Measurements from ENCODE around the gene GARNL3.

GARNL3 gene

DNA sequence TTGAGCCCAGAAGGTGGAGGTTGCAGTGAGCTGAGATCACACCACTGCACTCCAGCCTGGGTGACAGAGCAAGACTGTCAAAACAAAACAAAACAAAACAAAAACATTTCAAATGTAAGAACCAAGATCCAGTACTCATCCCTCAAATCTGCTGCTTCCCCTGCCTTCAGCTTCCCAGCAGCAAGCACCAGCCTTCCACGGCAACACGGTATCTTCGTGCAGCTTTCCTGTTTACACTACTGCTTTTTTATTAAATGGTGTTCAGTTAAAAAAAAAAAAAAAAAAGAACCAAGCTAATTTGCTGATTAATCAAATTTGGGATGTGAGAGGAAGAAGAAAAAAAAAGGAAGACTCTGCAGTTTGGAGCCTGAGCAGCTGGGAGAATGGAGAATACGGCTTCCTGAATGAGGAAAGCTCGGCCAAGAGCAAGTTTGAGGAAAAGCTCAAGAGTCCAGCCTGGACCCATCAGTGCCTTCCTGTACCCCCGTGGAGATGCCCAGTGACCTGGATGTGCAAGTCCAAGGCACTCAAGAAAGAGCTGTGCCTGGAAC lies 104.4 kb downstream of the GARNL3 start:
- Histone ChIP-seq H3K27me3 (ENCODE audit: control insufficient read depth in 1 of 2, insufficient read depth in 2 of 2, low read length in 2 of 2) (no peaks in the 10 kb centered on the region), H3K36me3 (ENCODE audit: control insufficient read depth in 2 of 2, insufficient read depth in 2 of 2, low read length in 2 of 2) (peaks cover 0 to 8% of the 10 kb centered on the region in 2 donors), H3K4me3 (ENCODE audit: low read length in 2 of 2) (no peak overlapping the region), H3K9ac (ENCODE audit: low read length in 2 of 2) (no peak overlapping the region), H3K27ac (ENCODE audit: low read length) (no peak overlapping the region), H3K9me3 (ENCODE audit: control insufficient read depth in 2 of 2, low read length in 2 of 2) (no peaks in the 10 kb centered on the region), H3K4me1 (ENCODE audit: control insufficient read depth, insufficient read depth, low read length) (no peaks in the 10 kb centered on the region)

DNA sequence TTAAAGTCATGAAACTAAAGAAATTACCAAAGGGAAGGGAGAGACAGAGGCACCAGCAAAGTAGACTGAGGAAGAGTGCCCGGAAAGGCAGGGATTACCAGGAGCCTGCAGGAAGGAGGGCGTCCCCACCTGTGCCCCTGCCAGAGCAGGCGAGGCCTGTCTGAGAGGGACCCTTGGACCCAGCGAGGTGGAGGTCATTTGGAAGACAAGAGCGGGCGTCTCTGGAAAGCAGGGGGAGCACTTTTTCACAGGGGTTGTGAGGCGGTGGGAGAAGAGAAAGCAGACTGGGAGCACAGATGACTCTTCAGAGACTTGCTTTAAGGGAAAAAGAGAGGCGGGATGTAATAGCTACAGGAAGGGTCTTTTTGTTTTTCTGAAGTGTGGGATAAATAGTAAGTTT lies 104.9 kb downstream of the GARNL3 start:
- Histone ChIP-seq H3K36me3 (ENCODE audit: control insufficient read depth in 2 of 2, insufficient read depth in 2 of 2, low read length in 2 of 2) (peaks cover 0 to 8% of the 10 kb centered on the region in 2 donors), H3K27me3 (ENCODE audit: control insufficient read depth in 1 of 2, insufficient read depth in 2 of 2, low read length in 2 of 2) (no peaks in the 10 kb centered on the region)

GRCh38 chr9:127370147-127370579 lies 105.6 kb downstream of the GARNL3 start:
- H3K4me3 ChIP-seq (ENCODE audit: low read length in 2 of 2) = no peak overlapping the region
- H3K27ac ChIP-seq (ENCODE audit: low read length) = no peak overlapping the region
- no peak overlapping the region for H3K9ac ChIP-seq (ENCODE audit: low read length in 2 of 2)
- H3K9me3 ChIP-seq (ENCODE audit: control insufficient read depth in 2 of 2, low read length in 2 of 2) = no peaks in the 10 kb centered on the region
- H3K36me3 ChIP-seq (ENCODE audit: control insufficient read depth in 2 of 2, insufficient read depth in 2 of 2, low read length in 2 of 2) = peaks cover 0 to 6% of the 10 kb centered on the region in 2 donors
- H3K4me1 ChIP-seq (ENCODE audit: control insufficient read depth, insufficient read depth, low read length) = no peaks in the 10 kb centered on the region
- H3K27me3 ChIP-seq (ENCODE audit: control insufficient read depth in 1 of 2, insufficient read depth in 2 of 2, low read length in 2 of 2) = no peaks in the 10 kb centered on the region

More for the DNA sequence above, 104.9 kb downstream of the GARNL3 start:
- Histone ChIP-seq H3K9me3 (ENCODE audit: control insufficient read depth in 2 of 2, low read length in 2 of 2) (no peaks in the 10 kb centered on the region), H3K9ac (ENCODE audit: low read length in 2 of 2) (no peak overlapping the region), H3K4me1 (ENCODE audit: control insufficient read depth, insufficient read depth, low read length) (no peaks in the 10 kb centered on the region), H3K4me3 (ENCODE audit: low read length in 2 of 2) (no peak overlapping the region), H3K27ac (ENCODE audit: low read length) (no peak overlapping the region)

- H3K9ac ChIP-seq (ENCODE audit: low read length in 2 of 2) = no peak overlapping the region
- no peak overlapping the region for H3K4me3 ChIP-seq (ENCODE audit: low read length in 2 of 2)
- H3K4me1 ChIP-seq (ENCODE audit: control insufficient read depth, insufficient read depth, low read length) = no peaks in the 10 kb centered on the region
- no peaks in the 10 kb centered on the region for H3K27me3 ChIP-seq (ENCODE audit: control insufficient read depth in 1 of 2, insufficient read depth in 2 of 2, low read length in 2 of 2)
- no peak overlapping the region for H3K27ac ChIP-seq (ENCODE audit: low read length)
- peaks cover 0 to 3% of the 10 kb centered on the region in 2 donors for H3K36me3 ChIP-seq (ENCODE audit: control insufficient read depth in 2 of 2, insufficient read depth in 2 of 2, low read length in 2 of 2)
- no peaks in the 10 kb centered on the region for H3K9me3 ChIP-seq (ENCODE audit: control insufficient read depth in 2 of 2, low read length in 2 of 2)
Observed at GRCh38 chr9:127370672-127371648, 106.4 kb downstream of the GARNL3 start.

- no peak overlapping the region for H3K4me3 ChIP-seq (ENCODE audit: low read length in 2 of 2)
- H3K4me1 ChIP-seq (ENCODE audit: control insufficient read depth, insufficient read depth, low read length) = no peaks in the 10 kb centered on the region
- H3K36me3 ChIP-seq (ENCODE audit: control insufficient read depth in 2 of 2, insufficient read depth in 2 of 2, low read length in 2 of 2) = no peaks in the 10 kb centered on the region
- no peaks in the 10 kb centered on the region for H3K9me3 ChIP-seq (ENCODE audit: control insufficient read depth in 2 of 2, low read length in 2 of 2)
- no peaks in the 10 kb centered on the region for H3K27me3 ChIP-seq (ENCODE audit: control insufficient read depth in 1 of 2, insufficient read depth in 2 of 2, low read length in 2 of 2)
- no peak overlapping the region for H3K9ac ChIP-seq (ENCODE audit: low read length in 2 of 2)
- no peak overlapping the region for H3K27ac ChIP-seq (ENCODE audit: low read length)
Observed at GRCh38 chr9:127380479-127380878, 115.9 kb downstream of the GARNL3 start.

DNA sequence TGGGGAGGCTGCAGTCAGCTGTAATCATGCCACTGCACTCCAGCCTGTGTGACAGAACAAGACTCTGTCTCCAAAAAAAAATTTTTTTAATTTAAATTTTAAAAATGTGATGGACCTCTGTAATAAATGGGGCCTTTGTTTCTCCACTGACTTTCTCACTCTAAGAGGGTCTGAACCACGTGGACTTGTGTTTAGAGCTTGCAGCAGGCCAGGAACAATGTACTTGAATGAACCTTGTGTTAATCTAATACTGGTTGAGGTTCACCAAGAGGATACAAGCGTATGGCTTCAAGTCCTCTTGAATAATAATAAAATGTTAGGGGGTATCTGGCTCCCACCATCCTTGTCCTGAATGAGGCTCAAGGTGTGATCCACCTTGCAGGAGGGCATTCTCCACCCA lies 118.0 kb downstream of the GARNL3 start:
- Histone ChIP-seq H3K27me3 (ENCODE audit: control insufficient read depth in 1 of 2, insufficient read depth in 2 of 2, low read length in 2 of 2) (no peaks in the 10 kb centered on the region), H3K36me3 (ENCODE audit: control insufficient read depth in 2 of 2, insufficient read depth in 2 of 2, low read length in 2 of 2) (no peaks in the 10 kb centered on the region), H3K27ac (ENCODE audit: low read length) (no peak overlapping the region), H3K4me3 (ENCODE audit: low read length in 2 of 2) (no peak overlapping the region), H3K9ac (ENCODE audit: low read length in 2 of 2) (no peak overlapping the region), H3K9me3 (ENCODE audit: control insufficient read depth in 2 of 2, low read length in 2 of 2) (no peaks in the 10 kb centered on the region), H3K4me1 (ENCODE audit: control insufficient read depth, insufficient read depth, low read length) (no peaks in the 10 kb centered on the region)

DNA sequence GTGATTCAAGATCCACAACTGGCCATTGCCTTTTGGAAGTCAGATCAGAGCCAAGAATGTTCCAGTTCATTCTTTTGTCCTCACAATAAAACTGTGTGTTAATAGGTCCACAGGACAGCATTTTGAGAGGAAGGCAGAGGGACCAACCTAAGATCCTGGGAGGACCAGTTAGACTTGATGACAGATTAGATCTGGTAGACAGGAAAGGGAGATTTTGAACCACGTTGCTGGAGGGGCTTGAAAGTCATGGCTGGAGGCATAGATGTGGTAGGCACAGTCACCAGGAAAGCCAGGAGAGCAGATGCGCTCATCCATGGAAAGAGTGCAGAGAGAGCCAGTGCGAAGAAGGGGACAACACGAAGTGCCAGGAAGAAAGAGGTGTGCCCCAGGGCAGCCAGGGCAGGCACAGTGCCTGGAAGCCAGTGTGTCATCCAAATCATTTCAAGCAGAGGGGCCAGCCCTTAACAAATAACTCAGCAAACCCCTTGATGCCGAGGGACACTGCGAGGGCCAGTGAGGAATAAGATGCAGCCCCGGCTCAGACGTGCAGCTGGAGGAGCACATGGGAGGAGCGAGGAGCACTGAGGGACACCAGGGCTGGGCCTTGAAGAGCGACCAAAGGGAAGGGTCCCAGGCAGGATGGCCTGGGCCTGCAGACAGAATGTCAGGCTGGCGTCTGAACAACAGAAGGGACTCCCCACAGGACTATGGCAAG lies 119.6 kb downstream of the GARNL3 start:
- Histone ChIP-seq H3K4me1 (ENCODE audit: control insufficient read depth, insufficient read depth, low read length) (no peaks in the 10 kb centered on the region), H3K9me3 (ENCODE audit: control insufficient read depth in 2 of 2, low read length in 2 of 2) (no peaks in the 10 kb centered on the region), H3K36me3 (ENCODE audit: control insufficient read depth in 2 of 2, insufficient read depth in 2 of 2, low read length in 2 of 2) (no peaks in the 10 kb centered on the region), H3K9ac (ENCODE audit: low read length in 2 of 2) (no peak overlapping the region), H3K27ac (ENCODE audit: low read length) (no peak overlapping the region), H3K4me3 (ENCODE audit: low read length in 2 of 2) (no peak overlapping the region), H3K27me3 (ENCODE audit: control insufficient read depth in 1 of 2, insufficient read depth in 2 of 2, low read length in 2 of 2) (no peaks in the 10 kb centered on the region)

- no peak overlapping the region for H3K4me3 ChIP-seq (ENCODE audit: low read length in 2 of 2)
- no peak overlapping the region for H3K9ac ChIP-seq (ENCODE audit: low read length in 2 of 2)
- no peak overlapping the region for H3K27ac ChIP-seq (ENCODE audit: low read length)
- H3K36me3 ChIP-seq (ENCODE audit: control insufficient read depth in 2 of 2, insufficient read depth in 2 of 2, low read length in 2 of 2) = no peaks in the 10 kb centered on the region
- H3K27me3 ChIP-seq (ENCODE audit: control insufficient read depth in 1 of 2, insufficient read depth in 2 of 2, low read length in 2 of 2) = no peaks in the 10 kb centered on the region
- no peaks in the 10 kb centered on the region for H3K4me1 ChIP-seq (ENCODE audit: control insufficient read depth, insufficient read depth, low read length)
- no peaks in the 10 kb centered on the region for H3K9me3 ChIP-seq (ENCODE audit: control insufficient read depth in 2 of 2, low read length in 2 of 2)
Observed at GRCh38 chr9:127384901-127385300, 120.3 kb downstream of the GARNL3 start.

DNA sequence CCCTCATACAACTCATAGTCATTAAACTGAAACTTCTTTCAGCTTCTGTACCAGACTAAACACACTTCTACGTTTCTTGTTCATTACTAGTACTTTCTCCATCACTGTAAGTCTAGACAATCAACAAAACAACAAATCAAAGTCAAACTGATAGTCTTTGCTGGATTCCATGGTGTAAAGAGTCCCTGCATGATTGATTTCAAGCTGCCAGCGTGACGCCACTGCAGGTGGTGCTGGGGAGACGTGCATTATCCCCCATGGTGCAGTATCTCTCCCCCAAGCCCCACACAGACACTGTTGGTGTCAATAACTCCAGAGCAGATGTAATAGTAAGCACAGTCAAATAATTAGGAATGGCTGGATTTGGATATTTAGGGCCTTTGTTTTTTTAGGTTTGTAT lies 121.7 kb downstream of the GARNL3 start:
- H3K36me3 ChIP-seq (ENCODE audit: control insufficient read depth in 2 of 2, insufficient read depth in 2 of 2, low read length in 2 of 2) = no peaks in the 10 kb centered on the region
- H3K4me3 ChIP-seq (ENCODE audit: low read length in 2 of 2) = no peak overlapping the region
- no peaks in the 10 kb centered on the region for H3K9me3 ChIP-seq (ENCODE audit: control insufficient read depth in 2 of 2, low read length in 2 of 2)
- no peaks in the 10 kb centered on the region for H3K27me3 ChIP-seq (ENCODE audit: control insufficient read depth in 1 of 2, insufficient read depth in 2 of 2, low read length in 2 of 2)
- no peak overlapping the region for H3K9ac ChIP-seq (ENCODE audit: low read length in 2 of 2)
- H3K27ac ChIP-seq (ENCODE audit: low read length) = no peak overlapping the region
- no peaks in the 10 kb centered on the region for H3K4me1 ChIP-seq (ENCODE audit: control insufficient read depth, insufficient read depth, low read length)

GRCh38 chr9:127386981-127387380 lies 122.4 kb downstream of the GARNL3 start:
- H3K27me3 ChIP-seq (ENCODE audit: control insufficient read depth in 1 of 2, insufficient read depth in 2 of 2, low read length in 2 of 2) = no peaks in the 10 kb centered on the region
- H3K9me3 ChIP-seq (ENCODE audit: control insufficient read depth in 2 of 2, low read length in 2 of 2) = no peaks in the 10 kb centered on the region
- H3K9ac ChIP-seq (ENCODE audit: low read length in 2 of 2) = no peak overlapping the region
- no peaks in the 10 kb centered on the region for H3K4me1 ChIP-seq (ENCODE audit: control insufficient read depth, insufficient read depth, low read length)
- no peak overlapping the region for H3K4me3 ChIP-seq (ENCODE audit: low read length in 2 of 2)
- peaks cover 0 to 4% of the 10 kb centered on the region in 2 donors for H3K36me3 ChIP-seq (ENCODE audit: control insufficient read depth in 2 of 2, insufficient read depth in 2 of 2, low read length in 2 of 2)
- H3K27ac ChIP-seq (ENCODE audit: low read length) = no peak overlapping the region
